ENCODE results near the gene RNF5. TPM values are rescaled to one million over a fixed set of nuclear protein-coding genes. Genes with fewer than 3 reads are reported as not detected.

The RNF5 gene
- total and polyA plus RNA-seq, 7 donors: 52.0 to 122 (median 91.1) TPM

GRCh38 chr6:32158052-32158451 is 20.2 kb upstream of the RNF5 start:
- Histone ChIP-seq H3K4me1 (peaks cover 5% of the 10 kb centered on the region), H3K27me3 (ENCODE audit: insufficient read depth in 3 of 3, low read length in 2 of 3) (no peaks in the 10 kb centered on the region), H3K4me3 (no peak overlapping the region), H3K9me3 (no peaks in the 10 kb centered on the region), H3K27ac (no peak overlapping the region), H3K36me3 (ENCODE audit: insufficient read depth in 1 of 2, low read depth in 1 of 2) (peaks cover 8 to 68% of the 10 kb centered on the region in 2 donors)
- intact Hi-C loops (cut with DNase I): no loop called here
- TF ChIP-seq CTCF (IDR thresholded peaks at IDR 0.05): no peak
- no peak for ATAC-seq
- DNase-seq: no peak

- Histone ChIP-seq H3K27me3 (ENCODE audit: insufficient read depth in 3 of 3, low read length in 2 of 3) (no peaks in the 10 kb centered on the region), H3K36me3 (ENCODE audit: insufficient read depth in 1 of 2, low read depth in 1 of 2) (peaks cover 0 to 69% of the 10 kb centered on the region in 2 donors), H3K27ac (no peak overlapping the region), H3K9me3 (no peaks in the 10 kb centered on the region), H3K4me3 (no peak overlapping the region), H3K4me1 (no peaks in the 10 kb centered on the region)
- 79 to 82% (median 80%) methylated on average over 7 of the region's 7 CpGs for WGBS, 3 donors
- no peak for DNase-seq
- peak in 1 of 4 donors; percentile 27 for ATAC-seq
- intact Hi-C loops (cut with DNase I): no loop called here
- no peak for TF ChIP-seq CTCF (IDR thresholded peaks at IDR 0.05)
Measured at GRCh38 chr6:32163559-32164258, 14.5 kb upstream of the RNF5 start.

- no peak within 1 kb of the TSS for H3K27ac ChIP-seq
- intact Hi-C loops (cut with DNase I): no loop called here
- no peaks in the 10 kb centered on the region for H3K4me1 ChIP-seq
- H3K36me3 ChIP-seq (ENCODE audit: insufficient read depth in 1 of 2, low read depth in 1 of 2): peaks cover 0 to 70% of the 10 kb centered on the region in 2 donors
- H3K27me3 ChIP-seq (ENCODE audit: insufficient read depth in 3 of 3, low read length in 2 of 3): no peaks in the 10 kb centered on the region
- ATAC-seq (no peak), DNase-seq (no peak)
- H3K4me3 ChIP-seq: no peak within 1 kb of the TSS
- no peaks in the 10 kb centered on the region for H3K9me3 ChIP-seq
- no peak for TF ChIP-seq CTCF (IDR thresholded peaks at IDR 0.05)
Measured at GRCh38 chr6:32164295-32164694, 13.9 kb upstream of the RNF5 start, which contains the start of gene EGFL8. Gene EGFL8, plus strand, starts transcription at chr6:32164595. Its CDS starts 1,571 bp downstream, at chr6:32166166.

GRCh38 chr6:32166411-32167061 is 11.7 kb upstream of the RNF5 start:
- DNase-seq (no peak), ATAC-seq (peak in 2 of 4 donors; percentile 18 to 21)
- intact Hi-C loops (cut with DNase I): no loop called here
- Histone ChIP-seq H3K27me3 (ENCODE audit: insufficient read depth in 3 of 3, low read length in 2 of 3) (no peaks in the 10 kb centered on the region), H3K4me3 (no peak overlapping the region), H3K9me3 (no peaks in the 10 kb centered on the region), H3K36me3 (ENCODE audit: insufficient read depth in 1 of 2, low read depth in 1 of 2) (peaks cover 0 to 72% of the 10 kb centered on the region in 2 donors), H3K27ac (no peak overlapping the region), H3K4me1 (no peaks in the 10 kb centered on the region)
- 82 to 87% (median 85%) methylated on average over 30 of the region's 30 CpGs for WGBS, 3 donors
- no peak for TF ChIP-seq CTCF (IDR thresholded peaks at IDR 0.05)
